Heart left ventricle (tissue), 13 donors: ENCODE measurements around the gene GALNT10.

Experiments
- CTCF ChIP-seq, 12 donors: fragments of 200-600 bp; sonication (generic) in 4 of 12; IDR thresholded peaks; one replicate each; pipeline versions ENCODE4 v1.5.0 to v1.8.0; 2018 to 2022; ENCODE audit warnings: antibody characterized with exemption in 12 of 12, mild to moderate bottlenecking in 5 of 12
- POLR2A ChIP-seq, 2 donors: fragments of 450-650 bp; IDR thresholded peaks; one replicate each; pipeline ENCODE4 v1.6.1; 2017; ENCODE audit warnings: antibody characterized with exemption in 2 of 2, mild to moderate bottlenecking in 2 of 2, moderate library complexity in 2 of 2
- donor health status: ischemic (EF 13 %, LVEDD 7.1; RV severe dilation, severe dysfunction).
- donor health status: DM: no; HTN: yes; CAD: no.
- donor health status: DM: no; HTN: no; CAD: no.
- donor health status: ischemic (EF 25% LVEDD 6.9; RV normal size, moderate dysfunction).
- donor health status: ischemic (EF 25% LVEDD 5.7; RV mildly dilated, moderate dysfunction).
- donor health status: ischemic (EF 35%, LVEDD 5.7; RV mildly dilated, moderate dysfunction).
- donor health status: nonischemic (EF 11% LVEDD 7.7; RV severe dilation, severe dysfunction).
- donor health status: DM: yes; HTN: yes; CAD: no.
- donor health status: PGD.
- donor health status: ischemic (EF 29% LVEDD 5.4; RV normal size, mild dysfunction).
- donor health status: nonischemic (EF 23%, LVEDD 6.1; RV moderate dilation, normal function).

GRCh38 chr5:154308443-154309370 is 118.2 kb downstream of the GALNT10 start:
- TF ChIP-seq CTCF (IDR thresholded peaks at IDR 0.05): no peak
- no peak for TF ChIP-seq POLR2A (IDR thresholded peaks at IDR 0.05)
